SK-N-SH (cell line): ENCODE results near the gene CD93. TPM values are rescaled to one million over a fixed set of nuclear protein-coding genes. Genes with fewer than 3 reads are reported as not detected.

ENCODE experiments used
- CTCF ChIA-PET: fragments of 300-600, 350-600 bp; formaldehyde crosslinking; extraction: SDS; loops from one replicate; lab custom pipeline; 2021; lab: Yijun Ruan, JAX
- POLR2A ChIA-PET: fragments of 350-600 bp; sonication (Branson Sonifier 250); formaldehyde crosslinking; extraction: SDS; loops from one replicate; lab custom pipeline; 2020; ENCODE audit warnings: antibody characterized with exemption, inconsistent platforms; lab: Yijun Ruan, JAX
- DNase-seq: peaks from one replicate; pipeline ENCODE4 v3.0.0; 2012
- H2AFZ ChIP-seq: fragments of 200-600 bp; sonication (generic); 2 replicates; pipeline ENCODE4 v1.8.1; 2016; ENCODE audit warnings: antibody characterized with exemption, mild to moderate bottlenecking, low read depth
- H3F3A ChIP-seq: fragments of 200-600 bp; sonication (generic); replicated peaks from 2 replicates; pipeline ENCODE3; 2016; ENCODE audit warnings: antibody characterized with exemption, mild to moderate bottlenecking; ENCODE audit not compliant: insufficient read depth
- H3K27ac ChIP-seq, 2 experiments: fragments of 200-500 bp in 1 of 2; fragments of 200-600 bp in 1 of 2; sonication (Bioruptor generic) in 1 of 2; sonication (generic), shearing (Covaris generic) in 1 of 2; 2 replicates each; pipeline versions ENCODE4 v1.5.1 to v1.6.1; 2014 to 2016; ENCODE audit warnings: low read depth in 2 of 2, inconsistent platforms in 1 of 2, low read length in 1 of 2, mild to moderate bottlenecking in 1 of 2, mixed read lengths in 1 of 2
- H3K27me3 ChIP-seq: fragments of 200-600 bp; sonication (generic), shearing (Covaris generic); 2 replicates; pipeline ENCODE4 v1.6.1; 2016; ENCODE audit warnings: mixed run types; ENCODE audit not compliant: insufficient read depth
- H3K36me3 ChIP-seq, 2 experiments: fragments of 200-500 bp in 1 of 2; fragments of 200-600 bp in 1 of 2; sonication (Bioruptor generic) in 1 of 2; sonication (generic) in 1 of 2; replicated peaks in 1 of 2; 2 replicates each; pipeline versions ENCODE3 to v1.5.1; 2014 to 2016; ENCODE audit warnings: low read length in 1 of 2, mild to moderate bottlenecking in 1 of 2; ENCODE audit not compliant: insufficient read depth in 2 of 2, control insufficient read depth in 1 of 2
- H3K4me1 ChIP-seq, 2 experiments: fragments of 200-500 bp in 1 of 2; fragments of 200-600 bp in 1 of 2; sonication (Bioruptor generic) in 1 of 2; sonication (generic), shearing (Covaris generic) in 1 of 2; 2 replicates each; pipeline versions ENCODE4 v1.5.1 to v1.6.1; 2014 to 2016; ENCODE audit warnings: low read depth in 1 of 2, low read length in 1 of 2, mixed run types in 1 of 2; ENCODE audit not compliant: insufficient read depth in 2 of 2, control insufficient read depth in 1 of 2
- H3K4me2 ChIP-seq: fragments of 200-600 bp; sonication (generic), shearing (Covaris generic); 2 replicates; pipeline ENCODE4 v1.6.1; 2017; ENCODE audit warnings: mixed run types
- H3K4me3 ChIP-seq, 2 experiments: fragments of 200-500 bp in 1 of 2; fragments of 200-600 bp in 1 of 2; sonication (Bioruptor generic) in 1 of 2; sonication (generic), shearing (Covaris generic) in 1 of 2; 2 replicates each; pipeline versions ENCODE4 v1.5.1 to v1.8.1; 2014 to 2016; ENCODE audit warnings: low read depth in 2 of 2, inconsistent platforms in 1 of 2, low read length in 1 of 2, mild to moderate bottlenecking in 1 of 2, mixed read lengths in 1 of 2, moderate library complexity in 1 of 2
- H3K79me2 ChIP-seq: fragments of 200-600 bp; sonication (generic); 2 replicates; pipeline ENCODE4 v1.8.1; 2017; ENCODE audit warnings: mild to moderate bottlenecking; ENCODE audit not compliant: insufficient read depth
- H3K9ac ChIP-seq: fragments of 200-600 bp; sonication (generic); 2 replicates; pipeline ENCODE4 v1.6.1; 2017; ENCODE audit warnings: mixed run types
- H3K9me2 ChIP-seq: fragments of 200-600 bp; sonication (generic); 2 replicates; pipeline ENCODE4 v1.6.1; 2017; ENCODE audit warnings: mixed run types
- H3K9me3 ChIP-seq: fragments of 200-600 bp; sonication (generic); 2 replicates; pipeline ENCODE4 v1.6.1; 2017; ENCODE audit warnings: mixed run types, mild to moderate bottlenecking, moderate library complexity
- H4K20me1 ChIP-seq: fragments of 200-600 bp; sonication (generic); 2 replicates; pipeline ENCODE4 v1.6.1; 2017; ENCODE audit warnings: mild to moderate bottlenecking, mixed run types; ENCODE audit not compliant: insufficient read depth
- ELF1 ChIP-seq: IDR thresholded peaks from 2 replicates; pipeline ENCODE4 v1.4.0; 2012
- EP300 ChIP-seq, 2 experiments: IDR thresholded peaks; 2 replicates each; pipeline versions ENCODE4 v1.4.0 to v1.6.1; 2012; ENCODE audit warnings: borderline replicate concordance in 1 of 2, low read depth in 1 of 2, low read length in 1 of 2
- GATA2 ChIP-seq: sonication (generic); formaldehyde crosslinking; IDR thresholded peaks from 2 replicates; pipeline ENCODE4 v1.5.0; 2020; ENCODE audit warnings: mild to moderate bottlenecking, missing genetic modification reagents
- MAX ChIP-seq: IDR thresholded peaks from 2 replicates; pipeline ENCODE4 v1.4.0; 2012; ENCODE audit warnings: low read depth
- NFIC ChIP-seq: IDR thresholded peaks from 2 replicates; pipeline ENCODE4 v1.4.0; 2012; ENCODE audit warnings: borderline replicate concordance
- RXRA ChIP-seq: IDR thresholded peaks from 2 replicates; pipeline ENCODE4 v1.4.0; 2012; ENCODE audit warnings: low read depth, mild to moderate bottlenecking, borderline replicate concordance
- TAF1 ChIP-seq: IDR thresholded peaks from 2 replicates; pipeline ENCODE4 v1.6.1; 2012; ENCODE audit warnings: low read depth, mild to moderate bottlenecking, low read length, moderate library complexity, borderline replicate concordance
- TCF12 ChIP-seq: IDR thresholded peaks from 2 replicates; pipeline ENCODE4 v1.4.0; 2012
- TEAD4 ChIP-seq: IDR thresholded peaks from 2 replicates; pipeline ENCODE4 v1.4.0; 2012; ENCODE audit warnings: mild to moderate bottlenecking, borderline replicate concordance; ENCODE audit not compliant: insufficient read depth
- USF2 ChIP-seq: fragments of 150-350 bp; IDR thresholded peaks from 2 replicates; pipeline ENCODE4 v1.6.1; 2017; ENCODE audit warnings: antibody characterized with exemption, low read length, low read depth, borderline replicate concordance
- YY1 ChIP-seq: IDR thresholded peaks from 2 replicates; pipeline ENCODE4 v1.4.0; 2012; ENCODE audit warnings: low read depth, mild to moderate bottlenecking
- WGBS: methylation state at CpG from one replicate; pipeline ENCODE4 v1.1.6; 2017; ENCODE audit warnings: low lambda C conversion rate; 5-methylcytosine and 5-hydroxymethylcytosine counted together
- polyA plus RNA-seq, 3 experiments: library from polyadenylated mRNA; depleted of rRNA; stranded (reverse); fragments of >200 nt; gene quantifications; 2 replicates each; pipeline ENCODE4 v1.2.3, GENCODE V29; 2012
- TF ChIP-seq, protein P1 (sequence below): fragments of 200-600 bp; sonication (generic); IDR thresholded peaks from 2 replicates; pipeline ENCODE4 v1.6.1; 2017; ENCODE audit warnings: antibody characterized with exemption, mild to moderate bottlenecking, moderate library complexity
- TF ChIP-seq, protein P2 (sequence below): IDR thresholded peaks from 2 replicates; pipeline ENCODE4 v1.4.0; 2012; ENCODE audit warnings: low read depth, borderline replicate concordance
- TF ChIP-seq, protein P3 (sequence below): IDR thresholded peaks from 2 replicates; pipeline ENCODE4; 2012

CD93 gene
- polyA plus RNA-seq, 1 of the 3 experiments (the other 2 are of a cell fraction), result 0.03 TPM

- Histone ChIP-seq H3F3A (no peaks in the 10 kb centered on the region), H3K4me1 (no peaks in the 10 kb centered on the region), H3K9ac (no peak overlapping the region), H2AFZ (no peak overlapping the region), H3K36me3 (no peaks in the 10 kb centered on the region), H3K4me3 (no peak overlapping the region), H3K9me3 (no peaks in the 10 kb centered on the region), H3K79me2 (no peaks in the 10 kb centered on the region), H3K4me2 (no peak overlapping the region), H3K9me2 (no peaks in the 10 kb centered on the region), H4K20me1 (no peaks in the 10 kb centered on the region), H3K27me3 (peaks cover 76% of the 10 kb centered on the region), H3K27ac (no peak overlapping the region)
- no peak for TF ChIP-seq NFIC
- no peak for TF ChIP-seq GATA2
- TF ChIP-seq, protein P1, sequence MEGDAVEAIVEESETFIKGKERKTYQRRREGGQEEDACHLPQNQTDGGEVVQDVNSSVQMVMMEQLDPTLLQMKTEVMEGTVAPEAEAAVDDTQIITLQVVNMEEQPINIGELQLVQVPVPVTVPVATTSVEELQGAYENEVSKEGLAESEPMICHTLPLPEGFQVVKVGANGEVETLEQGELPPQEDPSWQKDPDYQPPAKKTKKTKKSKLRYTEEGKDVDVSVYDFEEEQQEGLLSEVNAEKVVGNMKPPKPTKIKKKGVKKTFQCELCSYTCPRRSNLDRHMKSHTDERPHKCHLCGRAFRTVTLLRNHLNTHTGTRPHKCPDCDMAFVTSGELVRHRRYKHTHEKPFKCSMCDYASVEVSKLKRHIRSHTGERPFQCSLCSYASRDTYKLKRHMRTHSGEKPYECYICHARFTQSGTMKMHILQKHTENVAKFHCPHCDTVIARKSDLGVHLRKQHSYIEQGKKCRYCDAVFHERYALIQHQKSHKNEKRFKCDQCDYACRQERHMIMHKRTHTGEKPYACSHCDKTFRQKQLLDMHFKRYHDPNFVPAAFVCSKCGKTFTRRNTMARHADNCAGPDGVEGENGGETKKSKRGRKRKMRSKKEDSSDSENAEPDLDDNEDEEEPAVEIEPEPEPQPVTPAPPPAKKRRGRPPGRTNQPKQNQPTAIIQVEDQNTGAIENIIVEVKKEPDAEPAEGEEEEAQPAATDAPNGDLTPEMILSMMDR, result no peak
- no peak for TF ChIP-seq EP300 (IDR thresholded peaks at IDR 0.05; ENCODE audit: borderline replicate concordance in 1 of 2, low read depth in 1 of 2, low read length in 1 of 2)
- ChIA-PET POLR2A (no interaction called here), CTCF (no interaction called here)
- whole genome bisulfite sequencing, result 20% methylated on average over 5 of the region's 7 CpGs
- DNase-seq, result no peak
Measured at GRCh38 chr20:23092861-23093495, 6.9 kb upstream of the CD93 start.

DNA sequence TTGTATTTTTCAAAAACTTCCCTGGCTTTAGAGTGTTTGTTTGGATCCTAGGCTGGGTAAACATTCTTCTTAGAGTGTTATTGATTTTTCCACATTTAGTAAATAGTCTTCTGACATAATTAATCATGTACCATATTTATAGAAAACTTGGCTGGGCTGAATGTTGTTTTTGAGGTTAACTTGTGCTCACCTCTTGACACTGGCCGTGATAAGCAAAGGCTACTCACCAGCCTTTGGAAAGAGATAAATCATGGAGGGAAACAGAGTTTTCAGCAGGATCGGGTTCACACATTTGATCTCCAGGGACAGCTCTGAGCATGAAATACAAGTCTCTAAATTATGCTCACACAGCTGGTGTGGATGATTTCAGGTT, 6.2 kb upstream of the CD93 start:
- ChIA-PET CTCF (no interaction called here), POLR2A (no interaction called here)
- peaks cover 79% of the 10 kb centered on the region for H3K27me3 ChIP-seq
- 9% methylated on average over 2 of the region's 2 CpGs for WGBS
- no peaks in the 10 kb centered on the region for H4K20me1 ChIP-seq
- H3K9me2 ChIP-seq, result no peaks in the 10 kb centered on the region
- no peaks in the 10 kb centered on the region for H3F3A ChIP-seq
- DNase-seq, result no peak
- no peak overlapping the region for H3K9ac ChIP-seq
- no peak overlapping the region for H3K27ac ChIP-seq
- H3K79me2 ChIP-seq, result no peaks in the 10 kb centered on the region
- no peaks in the 10 kb centered on the region for H3K9me3 ChIP-seq
- TF ChIP-seq RXRA (no peak), ELF1 (no peak), YY1 (no peak), TCF12 (no peak), MAX (no peak), TAF1 (no peak), USF2 (no peak), TEAD4 (no peak)
- TF ChIP-seq, protein P2, sequence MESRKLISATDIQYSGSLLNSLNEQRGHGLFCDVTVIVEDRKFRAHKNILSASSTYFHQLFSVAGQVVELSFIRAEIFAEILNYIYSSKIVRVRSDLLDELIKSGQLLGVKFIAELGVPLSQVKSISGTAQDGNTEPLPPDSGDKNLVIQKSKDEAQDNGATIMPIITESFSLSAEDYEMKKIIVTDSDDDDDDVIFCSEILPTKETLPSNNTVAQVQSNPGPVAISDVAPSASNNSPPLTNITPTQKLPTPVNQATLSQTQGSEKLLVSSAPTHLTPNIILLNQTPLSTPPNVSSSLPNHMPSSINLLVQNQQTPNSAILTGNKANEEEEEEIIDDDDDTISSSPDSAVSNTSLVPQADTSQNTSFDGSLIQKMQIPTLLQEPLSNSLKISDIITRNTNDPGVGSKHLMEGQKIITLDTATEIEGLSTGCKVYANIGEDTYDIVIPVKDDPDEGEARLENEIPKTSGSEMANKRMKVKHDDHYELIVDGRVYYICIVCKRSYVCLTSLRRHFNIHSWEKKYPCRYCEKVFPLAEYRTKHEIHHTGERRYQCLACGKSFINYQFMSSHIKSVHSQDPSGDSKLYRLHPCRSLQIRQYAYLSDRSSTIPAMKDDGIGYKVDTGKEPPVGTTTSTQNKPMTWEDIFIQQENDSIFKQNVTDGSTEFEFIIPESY, result no peak
- TF ChIP-seq, protein P3, sequence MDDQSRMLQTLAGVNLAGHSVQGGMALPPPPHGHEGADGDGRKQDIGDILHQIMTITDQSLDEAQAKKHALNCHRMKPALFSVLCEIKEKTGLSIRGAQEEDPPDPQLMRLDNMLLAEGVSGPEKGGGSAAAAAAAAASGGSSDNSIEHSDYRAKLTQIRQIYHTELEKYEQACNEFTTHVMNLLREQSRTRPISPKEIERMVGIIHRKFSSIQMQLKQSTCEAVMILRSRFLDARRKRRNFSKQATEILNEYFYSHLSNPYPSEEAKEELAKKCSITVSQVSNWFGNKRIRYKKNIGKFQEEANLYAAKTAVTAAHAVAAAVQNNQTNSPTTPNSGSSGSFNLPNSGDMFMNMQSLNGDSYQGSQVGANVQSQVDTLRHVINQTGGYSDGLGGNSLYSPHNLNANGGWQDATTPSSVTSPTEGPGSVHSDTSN, result no peak
- no peak overlapping the region for H3K4me2 ChIP-seq
- no peak overlapping the region for H2AFZ ChIP-seq
- H3K4me1 ChIP-seq, result no peaks in the 10 kb centered on the region
- no peak overlapping the region for H3K4me3 ChIP-seq
- H3K36me3 ChIP-seq, result no peaks in the 10 kb centered on the region
